ENCODE data around the gene ZNF646. TPM values are rescaled to one million over a fixed set of nuclear protein-coding genes. Genes with fewer than 3 reads are reported as not detected.
A peak's percentile ranks its signal among the peaks of the same experiment; 100 is the strongest.
"Not testable (repeated sequence)": the region's sequence is repeated elsewhere in the genome, so short reads cannot be mapped to it uniquely, and the experiment has no call there.

ZNF646 gene
- total RNA-seq, 1 donor from 2014 or later = 14.7 TPM

GRCh38 chr16:31083981-31084380 lies 9.8 kb downstream of the ZNF646 start:
- no peak for DNase-seq

- DNase-seq = peak; percentile 70
Observed at GRCh38 chr16:31084584-31085302, 10.5 kb downstream of the ZNF646 start.

GRCh38 chr16:31085411-31085810 lies 11.2 kb downstream of the ZNF646 start:
- no peak for DNase-seq

GRCh38 chr16:31085873-31086628 lies 11.8 kb downstream of the ZNF646 start:
- DNase-seq = peak; percentile 95

GRCh38 chr16:31086629-31086906 lies 12.3 kb downstream of the ZNF646 start:
- no peak for DNase-seq

- no peak for DNase-seq
Observed at GRCh38 chr16:31087481-31087880, 13.3 kb downstream of the ZNF646 start.

GRCh38 chr16:31087971-31088370 lies 13.7 kb downstream of the ZNF646 start:
- no peak for DNase-seq

- no peak for DNase-seq
Observed at GRCh38 chr16:31088459-31089183, 14.4 kb downstream of the ZNF646 start, which contains the start of gene PRSS53. PRSS53 (minus strand) TSS chr16:31088943; CDS start chr16:31088809, 134 bp downstream.

GRCh38 chr16:31089199-31089598 lies 15.0 kb downstream of the ZNF646 start:
- no peak for DNase-seq

- no peak for DNase-seq
Observed at GRCh38 chr16:31090540-31090939, 16.3 kb downstream of the ZNF646 start.

- DNase-seq = no peak
Observed at GRCh38 chr16:31092330-31092729, 18.1 kb downstream of the ZNF646 start.

- peak; percentile 53 for DNase-seq
Observed at GRCh38 chr16:31093132-31093703, 19.0 kb downstream of the ZNF646 start.

GRCh38 chr16:31094088-31094423 lies 19.8 kb downstream of the ZNF646 start:
- DNase-seq = peak; percentile 29

GRCh38 chr16:31094424-31095120 lies 20.4 kb downstream of the ZNF646 start, which contains the start of gene VKORC1:
VKORC1 (minus strand) TSS chr16:31094797; CDS start chr16:31094729, 68 bp downstream.
- peak; percentile 97 for DNase-seq

GRCh38 chr16:31099860-31100638 lies 25.8 kb downstream of the ZNF646 start:
- DNase-seq = no peak

- DNase-seq = not testable (repeated sequence)
Observed at GRCh38 chr16:31100876-31101641, 26.8 kb downstream of the ZNF646 start.

GRCh38 chr16:31105677-31106213 lies 31.5 kb downstream of the ZNF646 start:
- DNase-seq = peak; percentile 78

GRCh38 chr16:31106509-31107464 lies 32.6 kb downstream of the ZNF646 start:
- DNase-seq = no peak

- DNase-seq = no peak
Observed at GRCh38 chr16:31107465-31107867, 33.2 kb downstream of the ZNF646 start.

Data from tongue (tissue), 2 donors.